Stimulated activated CD4-positive, alpha-beta T cell treated with anti-CD3 and anti-CD28 coated beads, Interleukin-15, amount 100 ng/mL, for 1 hour (primary cell): ENCODE results near the gene OTUD7B.
A peak's percentile ranks its signal among the peaks of the same experiment; 100 is the strongest.
"Not testable (repeated sequence)": the region's sequence is repeated elsewhere in the genome, so short reads cannot be mapped to it uniquely, and the experiment has no call there.

Source experiments
- DNase-seq, 2 donors: peaks; one replicate each; pipeline ENCODE4 v3.0.0-alpha.2; 2020; ENCODE audit warnings: low read depth in 1 of 2, low spot score in 1 of 2

Gene OTUD7B

GRCh38 chr1:149957548-149957947 is 53.0 kb downstream of the OTUD7B start:
- not testable (repeated sequence) for DNase-seq

DNA sequence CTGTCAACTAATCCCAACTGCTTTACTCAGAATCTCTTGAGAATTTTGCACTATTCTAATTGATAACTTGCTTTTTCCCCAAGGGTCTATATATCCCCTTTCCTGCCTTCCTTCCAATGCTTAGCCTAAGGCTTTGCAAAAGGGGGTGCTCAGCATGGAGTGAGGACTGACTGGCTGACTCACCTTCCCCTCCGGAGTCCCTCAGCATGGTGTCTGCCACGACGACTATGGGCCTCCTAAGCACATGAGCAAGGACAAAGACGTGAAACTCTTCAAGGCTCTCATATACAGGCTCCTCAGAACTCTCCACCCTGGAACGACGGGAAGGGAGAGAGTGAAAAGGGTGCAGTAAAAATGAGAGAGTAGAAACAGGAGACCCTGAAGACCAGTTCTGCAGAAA is 60.6 kb downstream of the OTUD7B start:
- DNase-seq: no peak

DNA sequence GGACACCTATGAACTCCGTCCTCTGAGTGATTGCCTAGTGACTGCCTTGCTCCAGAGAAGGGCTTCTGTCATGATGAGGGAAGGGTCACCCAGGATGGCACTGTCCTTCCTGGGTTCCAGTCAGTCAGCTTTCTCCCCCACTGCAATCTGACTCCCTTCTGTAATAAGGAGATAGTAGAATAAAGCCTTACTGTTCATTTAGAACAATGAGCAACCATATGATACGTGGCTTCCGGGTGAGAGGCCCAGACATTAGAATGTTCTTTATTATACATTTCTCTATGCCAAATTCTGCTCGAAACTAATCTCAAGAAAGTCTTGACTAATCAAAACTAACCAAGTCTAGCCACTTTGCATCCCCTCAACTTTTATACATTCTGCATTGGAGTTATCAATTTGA is 65.3 kb downstream of the OTUD7B start:
- no peak for DNase-seq

GRCh38 chr1:149942885-149943284 is 67.6 kb downstream of the OTUD7B start:
- no peak for DNase-seq

- DNase-seq: no peak
These were observed 68.3 kb downstream of the OTUD7B start for GRCh38 chr1:149942207-149942606.

GRCh38 chr1:149940427-149940826 is 70.1 kb downstream of the OTUD7B start:
- no peak for DNase-seq

GRCh38 chr1:149938668-149939003 is 71.9 kb downstream of the OTUD7B start:
- DNase-seq: not testable (repeated sequence)

DNA sequence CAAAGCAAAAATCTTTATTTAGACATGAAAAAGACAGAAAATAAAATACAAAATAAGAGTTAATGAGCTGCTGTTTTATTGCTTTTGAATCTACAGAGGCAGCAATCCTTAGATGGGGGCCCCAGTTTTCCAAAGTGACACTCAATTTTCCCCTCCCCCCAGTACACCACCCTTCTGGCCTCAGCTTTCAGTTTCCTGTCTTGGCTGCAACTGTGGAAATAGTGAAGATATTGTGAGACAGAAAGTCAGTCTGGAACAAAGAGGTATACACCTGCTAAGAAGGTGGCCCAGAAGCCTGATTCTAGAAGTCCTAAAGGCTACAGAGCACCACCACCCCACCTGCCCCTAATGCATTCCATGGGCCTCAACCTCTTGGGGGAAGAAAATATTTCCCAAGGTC is 72.8 kb downstream of the OTUD7B start:
- no peak for DNase-seq

DNA sequence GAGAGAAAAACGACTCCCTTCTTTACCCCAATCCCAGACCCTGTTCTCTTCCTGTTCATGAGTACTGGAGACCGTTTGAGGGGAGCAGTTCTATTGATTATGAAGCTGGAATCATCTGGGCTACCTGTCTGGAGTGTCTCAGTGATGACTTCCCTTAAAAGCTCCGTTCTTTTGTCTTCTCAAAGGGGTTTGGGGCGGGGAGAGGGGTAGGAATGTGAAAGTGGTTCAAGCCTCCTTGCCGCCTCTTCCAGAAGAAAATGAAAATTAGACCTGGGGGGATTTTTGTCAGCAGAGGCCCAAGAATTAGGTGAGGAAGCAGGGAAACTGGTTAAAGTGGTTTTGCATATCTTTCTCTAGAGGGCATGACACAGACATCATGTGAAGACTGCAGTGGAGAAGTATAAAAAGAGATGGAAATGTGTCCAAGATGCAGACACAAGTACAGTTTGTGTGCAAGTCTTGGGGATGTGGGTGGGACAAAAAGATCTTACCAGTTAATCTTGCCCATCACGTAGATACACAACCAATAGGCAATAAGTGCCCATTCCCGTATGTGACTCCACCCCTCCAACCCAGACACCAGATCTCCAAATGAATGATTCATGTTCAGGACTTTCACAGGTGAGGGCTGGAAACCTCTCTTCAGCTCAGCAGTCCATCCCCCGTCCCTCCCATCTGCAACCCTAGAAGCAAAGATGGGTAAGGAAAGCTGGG is 73.4 kb downstream of the OTUD7B start:
- no peak for DNase-seq

GRCh38 chr1:149936170-149936991 is 74.1 kb downstream of the OTUD7B start, which contains the start of gene MTMR11:
TSS of gene MTMR11 (minus strand) at chr1:149936879. CDS start at chr1:149936647, 232 bp downstream.
- DNase-seq: no peak

- DNase-seq: no peak
These were observed 76.2 kb downstream of the OTUD7B start for GRCh38 chr1:149934356-149934755.

DNA sequence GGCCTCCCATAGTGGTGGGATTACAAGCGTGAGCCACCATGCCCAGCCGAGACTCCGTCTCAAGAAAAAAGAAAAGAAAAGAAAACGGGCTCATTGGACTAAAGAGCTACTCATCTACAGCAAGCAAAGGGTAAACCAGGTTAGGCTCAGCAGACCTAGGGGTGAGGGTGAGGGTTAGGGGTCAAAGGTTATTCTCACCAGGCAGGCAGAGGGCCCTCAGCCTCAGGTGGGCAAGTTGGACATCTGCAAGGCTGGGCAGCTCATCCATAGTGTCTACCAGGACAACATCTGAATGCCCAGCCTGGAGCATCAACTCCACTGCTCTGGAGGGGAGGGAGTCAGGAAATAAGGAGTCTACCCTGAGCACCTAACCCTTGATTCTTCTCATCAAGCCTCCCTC is 77.3 kb downstream of the OTUD7B start:
- no peak for DNase-seq

- no peak for DNase-seq
These were observed 78.1 kb downstream of the OTUD7B start for GRCh38 chr1:149932474-149932873.

GRCh38 chr1:149931212-149931790 is 79.2 kb downstream of the OTUD7B start:
- DNase-seq: no peak

DNA sequence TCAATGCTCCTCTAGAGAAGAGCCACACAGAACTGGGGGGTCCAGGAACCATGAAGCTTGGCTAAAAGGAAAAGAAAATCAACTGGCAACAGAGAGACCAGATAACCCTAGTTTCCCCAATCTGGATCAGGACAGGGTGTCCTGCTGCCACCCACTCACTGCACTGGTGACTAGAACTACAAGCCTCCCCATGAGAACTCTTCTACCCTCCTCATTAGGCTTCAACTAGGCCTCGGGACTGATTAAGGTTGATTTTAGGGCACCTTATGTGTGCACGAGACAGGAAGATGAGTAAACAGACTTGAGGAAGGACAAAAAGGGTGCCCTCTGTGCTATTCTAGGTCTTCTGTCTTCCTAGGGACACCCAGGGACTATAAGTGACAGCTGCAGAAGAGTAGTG is 80.7 kb downstream of the OTUD7B start:
- DNase-seq: no peak

DNA sequence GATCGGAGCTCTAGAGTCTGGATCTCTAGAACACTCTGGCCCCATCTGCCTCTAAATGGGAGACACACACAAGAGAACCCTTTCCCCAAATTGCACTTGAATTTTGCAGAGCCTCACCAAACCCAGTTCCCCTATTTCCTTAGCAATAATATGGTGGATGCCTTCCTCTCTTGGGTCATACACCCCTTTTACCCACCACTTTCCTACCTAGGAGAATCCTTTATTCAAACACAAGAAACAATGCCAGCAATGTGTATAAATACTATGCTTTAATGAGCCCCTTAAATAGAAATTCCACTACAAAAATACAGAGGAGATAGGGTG is 82.2 kb downstream of the OTUD7B start:
- DNase-seq: no peak

DNA sequence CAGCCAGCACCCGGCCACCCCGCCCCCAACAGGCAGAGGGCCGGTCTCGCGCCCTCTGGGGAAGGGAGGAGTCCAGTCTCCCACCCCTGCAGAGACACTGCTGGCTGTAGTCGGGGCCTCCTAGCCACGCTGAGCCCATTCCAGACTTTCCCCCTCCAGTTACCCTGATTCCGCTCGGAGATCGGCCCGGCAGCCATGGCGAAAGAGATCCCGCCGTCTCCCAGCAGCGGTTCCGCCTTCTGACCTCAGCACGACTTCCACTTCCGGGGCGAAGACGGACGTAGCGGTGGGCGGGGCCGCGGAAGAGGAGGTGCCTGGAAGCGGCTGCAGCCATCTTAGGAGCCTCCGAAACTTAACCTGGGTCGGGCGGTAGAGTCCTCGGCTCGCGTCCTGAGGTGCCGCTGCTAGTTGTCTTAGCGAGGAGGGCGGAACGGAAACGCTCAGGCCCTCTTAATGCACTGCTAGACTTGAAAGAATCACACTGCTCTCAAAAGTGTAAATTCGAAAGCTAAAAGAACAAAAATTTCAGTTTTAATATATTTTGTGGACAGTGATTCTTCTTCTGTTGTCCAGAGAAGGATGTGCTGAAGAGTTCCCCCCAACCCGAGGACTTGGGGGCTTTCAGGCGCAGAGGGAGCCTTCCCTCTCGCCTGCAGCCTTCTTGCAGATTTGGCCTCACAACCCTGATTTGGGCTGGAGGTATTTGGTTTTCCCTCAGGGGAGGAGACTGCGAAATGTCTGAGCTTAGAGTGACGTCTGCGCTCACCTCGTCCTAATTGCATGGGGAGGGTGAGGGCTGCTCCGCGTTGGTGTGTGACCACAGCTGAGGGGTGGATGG is 82.7 kb downstream of the OTUD7B start, which contains the start of gene SF3B4:
SF3B4 (minus strand) TSS at position 241 of the 838 bp plus-strand sequence; CDS start at position 197, 44 bp downstream.
- peak; percentile 88 to 91 for DNase-seq

DNA sequence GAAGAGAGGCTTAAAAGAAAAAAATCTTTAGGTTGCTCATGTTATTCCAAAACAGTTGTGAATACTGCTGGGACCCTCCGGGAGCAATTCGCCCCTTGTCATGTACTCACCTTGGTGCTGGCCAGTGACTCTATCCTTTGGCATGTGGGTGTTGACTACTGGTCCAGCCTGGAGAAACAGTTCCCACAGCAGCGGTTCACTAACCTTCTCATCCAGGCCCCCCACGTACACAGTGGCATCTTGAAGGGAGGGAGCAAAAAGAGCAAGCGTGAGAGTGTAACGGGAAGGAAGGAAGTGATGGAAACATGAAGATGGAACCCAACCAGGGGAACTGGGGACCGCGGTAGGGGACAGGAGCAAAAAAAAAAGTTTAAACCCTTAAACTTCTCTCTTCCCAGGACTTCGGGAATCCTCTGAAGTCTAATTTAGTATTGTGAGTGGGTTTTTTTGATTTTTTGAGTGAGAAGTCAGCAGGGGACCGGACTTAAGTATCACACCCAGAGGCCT is 83.4 kb downstream of the OTUD7B start:
- DNase-seq: no peak

DNA sequence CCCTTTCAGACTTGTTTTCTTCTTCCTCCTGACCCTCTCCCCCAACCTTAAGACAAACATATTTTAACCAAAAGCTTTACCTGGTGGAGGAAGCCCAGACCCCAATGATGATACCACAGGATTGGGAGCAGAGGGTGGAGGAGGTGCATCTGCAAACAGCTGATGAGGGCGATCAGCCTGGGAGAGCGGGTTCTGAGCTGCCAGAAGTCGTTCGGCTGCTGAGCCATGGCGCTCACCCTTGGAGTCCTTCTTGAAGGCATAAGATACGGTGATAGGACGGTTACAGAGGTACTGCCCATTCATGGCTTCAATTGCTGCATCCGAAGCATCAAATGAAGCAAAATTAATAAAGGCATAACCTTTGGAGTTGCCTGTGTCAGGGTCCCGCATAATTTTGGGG is 84.2 kb downstream of the OTUD7B start:
- no peak for DNase-seq

DNA sequence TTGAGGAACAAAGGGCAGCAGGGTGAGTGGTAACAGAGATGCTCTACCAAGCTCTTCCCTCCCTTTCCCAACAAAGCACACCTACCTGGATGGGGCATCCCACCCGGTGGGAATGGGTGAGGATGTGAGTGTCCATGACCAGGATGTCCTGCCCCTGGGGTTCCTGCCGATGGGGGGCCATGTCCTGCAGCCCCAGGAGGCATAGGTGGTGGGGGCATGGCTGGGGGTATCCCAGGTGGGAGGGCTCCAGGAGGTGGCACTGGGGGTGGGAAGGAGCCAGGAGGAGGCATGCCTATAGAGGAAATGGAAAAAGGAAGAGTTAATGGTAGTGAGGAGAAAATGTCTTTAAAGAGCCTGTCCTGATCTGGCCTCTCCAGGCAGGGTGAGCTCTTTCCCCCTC is 84.8 kb downstream of the OTUD7B start:
- DNase-seq: no peak

GRCh38 chr1:149925345-149925744 is 85.2 kb downstream of the OTUD7B start:
- no peak for DNase-seq
